H9 (cell line): Measurements from ENCODE around the gene TUBB2B. TPM values are rescaled to one million over a fixed set of nuclear protein-coding genes. Genes with fewer than 3 reads are reported as not detected.

ENCODE experiments used
- DNase-seq: peaks from one replicate; pipeline ENCODE4 v3.0.0-alpha.2; 2017
- H2AFZ ChIP-seq: one replicate; pipeline ENCODE4 v1.6.1; 2013; ENCODE audit warnings: mild to moderate bottlenecking, low read length, control low read depth, moderate library complexity
- H2AK5ac ChIP-seq: 2 replicates; pipeline ENCODE4 v1.6.1; 2013; ENCODE audit warnings: low read length, control low read depth, mixed read lengths; ENCODE audit not compliant: insufficient read length
- H2BK120ac ChIP-seq: one replicate; pipeline ENCODE4 v1.6.1; 2013; ENCODE audit warnings: low read depth, mild to moderate bottlenecking, low read length, control low read depth, inconsistent platforms; ENCODE audit not compliant: poor library complexity, severe bottlenecking
- H2BK12ac ChIP-seq: 2 replicates; pipeline ENCODE4 v1.6.1; 2013; ENCODE audit warnings: low read length, control low read depth, mixed read lengths, low read depth; ENCODE audit not compliant: insufficient read length
- H2BK15ac ChIP-seq: 2 replicates; pipeline ENCODE4 v1.6.1; 2013; ENCODE audit warnings: low read depth, low read length, control low read depth
- H2BK20ac ChIP-seq: one replicate; pipeline ENCODE4 v1.6.1; 2013; ENCODE audit warnings: low read depth, mild to moderate bottlenecking, low read length, control low read depth, inconsistent platforms; ENCODE audit not compliant: poor library complexity, severe bottlenecking
- H2BK5ac ChIP-seq: 2 replicates; pipeline ENCODE4 v1.6.1; 2013; ENCODE audit warnings: low read length, control low read depth, mixed read lengths; ENCODE audit not compliant: insufficient read length
- H3K14ac ChIP-seq: 2 replicates; pipeline ENCODE4 v1.6.1; 2013; ENCODE audit warnings: low read length, control low read depth; ENCODE audit not compliant: insufficient read depth
- H3K18ac ChIP-seq: 2 replicates; pipeline ENCODE4 v1.6.1; 2013; ENCODE audit warnings: low read depth, mild to moderate bottlenecking, mixed read lengths, low read length, control low read depth; ENCODE audit not compliant: insufficient read length
- H3K23ac ChIP-seq: 2 replicates; pipeline ENCODE4 v1.6.1; 2013; ENCODE audit warnings: low read length, control low read depth, mixed read lengths, low read depth; ENCODE audit not compliant: insufficient read length
- H3K23me2 ChIP-seq: 2 replicates; pipeline ENCODE4 v1.6.1; 2013; ENCODE audit warnings: low read depth, mild to moderate bottlenecking, mixed read lengths, low read length, control low read depth; ENCODE audit not compliant: insufficient read length, poor library complexity, severe bottlenecking
- H3K27ac ChIP-seq: 2 replicates; pipeline ENCODE4 v1.5.1; 2013; ENCODE audit warnings: low read length, control low read depth, mixed read lengths, low read depth; ENCODE audit not compliant: insufficient read length
- H3K27me3 ChIP-seq: 2 replicates; pipeline ENCODE4 v1.6.1; 2013; ENCODE audit warnings: low read length, control low read depth, inconsistent platforms; ENCODE audit not compliant: insufficient read depth
- H3K4ac ChIP-seq: 2 replicates; pipeline ENCODE4 v1.6.1; 2013; ENCODE audit warnings: low read depth, mild to moderate bottlenecking, control low read depth, inconsistent platforms, low read length, moderate library complexity
- H3K4me1 ChIP-seq: 2 replicates; pipeline ENCODE4 v1.6.1; 2013; ENCODE audit warnings: low read length, control low read depth, inconsistent platforms; ENCODE audit not compliant: insufficient read depth
- H3K4me2 ChIP-seq: 2 replicates; pipeline ENCODE4 v1.6.1; 2013; ENCODE audit warnings: low read length, control low read depth, mixed read lengths; ENCODE audit not compliant: insufficient read length, insufficient read depth
- H3K56ac ChIP-seq: 2 replicates; pipeline ENCODE4 v1.6.1; 2013; ENCODE audit warnings: low read depth, mild to moderate bottlenecking, mixed read lengths, low read length, control low read depth; ENCODE audit not compliant: insufficient read length
- H3K79me1 ChIP-seq: 2 replicates; pipeline ENCODE4 v1.6.1; 2013; ENCODE audit warnings: low read depth, mild to moderate bottlenecking, moderate library complexity, low read length, control low read depth, inconsistent platforms; ENCODE audit not compliant: insufficient read depth, poor library complexity, severe bottlenecking
- H3K79me2 ChIP-seq: 2 replicates; pipeline ENCODE4 v1.6.1; 2013; ENCODE audit warnings: low read length, control low read depth, inconsistent platforms; ENCODE audit not compliant: insufficient read depth
- H3K9ac ChIP-seq: 2 replicates; pipeline ENCODE4 v1.6.1; 2013; ENCODE audit warnings: low read length, control low read depth, mixed read lengths; ENCODE audit not compliant: insufficient read length; ENCODE audit errors: extremely low read depth
- H3K9me3 ChIP-seq: one replicate; pipeline ENCODE4 v1.6.1; 2013; ENCODE audit warnings: low read depth, low read length, inconsistent platforms; ENCODE audit not compliant: control insufficient read depth
- H3T11ph ChIP-seq: one replicate; pipeline ENCODE4 v1.6.1; 2013; ENCODE audit warnings: mild to moderate bottlenecking, low read length, control low read depth, inconsistent platforms
- H4K20me1 ChIP-seq: one replicate; pipeline ENCODE4 v1.6.1; 2013; ENCODE audit not compliant: control insufficient read depth, insufficient read length, insufficient read depth
- H4K5ac ChIP-seq: 2 replicates; pipeline ENCODE4 v1.6.1; 2013; ENCODE audit warnings: low read depth, mild to moderate bottlenecking, mixed read lengths, low read length, control low read depth; ENCODE audit not compliant: insufficient read length
- H4K8ac ChIP-seq: replicated peaks from 2 replicates; pipeline ENCODE4 v1.6.1; 2013; ENCODE audit warnings: low read length, control low read depth, mixed read lengths, low read depth; ENCODE audit not compliant: insufficient read length
- H4K91ac ChIP-seq: 2 replicates; pipeline ENCODE4 v1.6.1; 2013; ENCODE audit warnings: low read depth, mild to moderate bottlenecking, moderate library complexity, mixed read lengths, low read length, control low read depth; ENCODE audit not compliant: insufficient read length
- H3K27ac Mint-ChIP-seq, 3 experiments: 2 replicates in 2 of 3; 3 replicates in 1 of 3; pipeline ENCODE4 v1.8.0; 2020 to 2021; ENCODE audit warnings: mixed read lengths in 3 of 3, mild to moderate bottlenecking in 1 of 3, moderate library complexity in 1 of 3
- H3K27me3 Mint-ChIP-seq: 2 replicates; pipeline ENCODE4 v1.8.0; 2021; ENCODE audit warnings: low read depth, mild to moderate bottlenecking, moderate library complexity, mixed read lengths
- H3K36me3 Mint-ChIP-seq, 3 experiments: 2 replicates in 2 of 3; 3 replicates in 1 of 3; pipeline ENCODE4 v1.8.0; 2020 to 2021; ENCODE audit warnings: low read depth in 3 of 3, mixed read lengths in 3 of 3; ENCODE audit not compliant: insufficient read depth in 1 of 3
- H3K4me1 Mint-ChIP-seq, 2 experiments: 2 replicates each; pipeline ENCODE4 v1.8.0; 2020; ENCODE audit warnings: mixed read lengths in 2 of 2
- H3K4me3 Mint-ChIP-seq, 2 experiments: 2 replicates in 1 of 2; 3 replicates in 1 of 2; pipeline ENCODE4 v1.8.0; 2020 to 2021; ENCODE audit warnings: mild to moderate bottlenecking in 2 of 2, mixed read lengths in 2 of 2, moderate library complexity in 1 of 2
- H3K9me3 Mint-ChIP-seq, 2 experiments: 2 replicates in 1 of 2; 3 replicates in 1 of 2; pipeline ENCODE4 v1.8.0; 2020; ENCODE audit warnings: mild to moderate bottlenecking in 2 of 2, mixed read lengths in 2 of 2, moderate library complexity in 1 of 2
- CTCF ChIP-seq: fragments of 200-600 bp; sonication (generic); conservative IDR thresholded peaks from 3 replicates; pipeline ENCODE4 v1.8.0; 2021; ENCODE audit warnings: antibody characterized with exemption, mild to moderate bottlenecking
- WGBS: extraction: QIAGEN DNeasy Blood & Tissue Kit; methylation state at CpG from one replicate; pipeline ENCODE4 v1.1.7; 2013; ENCODE audit warnings: missing lambda C conversion rate, low lambda C conversion rate, mixed read lengths; ENCODE audit not compliant: insufficient read length; ENCODE audit errors: extremely low coverage; 5-methylcytosine and 5-hydroxymethylcytosine counted together
- total RNA-seq: library from RNA; stranded (reverse); gene quantifications from 2 replicates; pipeline ENCODE4 v1.2.1, GENCODE V29; 2021

TUBB2B gene
- total RNA-seq, 1 experiment from 2014 or later, result 320 TPM

- Histone ChIP-seq H3K4me2 (no peak overlapping the region), H2BK15ac (no peak overlapping the region), H3K27me3 (0 out of 2 replicates have a peak, but pooled peaks cover 2% of the 10 kb centered on the region), H3K9me3 (no peaks in the 10 kb centered on the region), H3K27ac (no peak overlapping the region), H2AK5ac (no peak overlapping the region), H3K23me2 (no peaks in the 10 kb centered on the region), H2BK5ac (no peak overlapping the region), H3K23ac (no peak overlapping the region), H3K79me1 (no peaks in the 10 kb centered on the region), H3K4me1 (peaks cover 1% of the 10 kb centered on the region; the same call in 1 of the 2 replicates), H3K14ac (no peak overlapping the region), H3K18ac (no peak overlapping the region), H3K56ac (no peak overlapping the region), H4K20me1 (no peaks in the 10 kb centered on the region), H3K9ac (no peak overlapping the region), H2AFZ (no peak overlapping the region), H2BK20ac (no peak overlapping the region), H4K8ac (no peak overlapping the region), H2BK120ac (no peak overlapping the region), H3T11ph (no peak overlapping the region), H4K5ac (no peak overlapping the region), H3K79me2 (no peaks in the 10 kb centered on the region), H2BK12ac (no peak overlapping the region), H4K91ac (no peak overlapping the region), H3K4ac (no peak overlapping the region)
- no CpG with 5 or more reads among the region's 2 CpGs for WGBS
- Mint-ChIP-seq H3K4me1 (peaks cover 14 to 17% of the 10 kb centered on the region in 2 experiments), H3K4me3 (no peak overlapping the region), H3K9me3 (no peaks in the 10 kb centered on the region), H3K27ac (no peak overlapping the region), H3K36me3 (no peaks in the 10 kb centered on the region), H3K27me3 (peaks cover 5% of the 10 kb centered on the region)
- DNase-seq, result no peak
- no peak for TF ChIP-seq CTCF
Measured at GRCh38 chr6:3213334-3213695, 14.1 kb downstream of the TUBB2B start.
